Aorta (tissue), 5 donors: ENCODE results near the gene TGIF2LX. TPM values are rescaled to one million over a fixed set of nuclear protein-coding genes. Genes with fewer than 3 reads are reported as not detected.
"Not testable (repeated sequence)": the region's sequence is repeated elsewhere in the genome, so short reads cannot be mapped to it uniquely, and the experiment has no call there.

Source experiments
- ATAC-seq: fragments of 200-7000 bp; cut with Tn5 transposase; one replicate; pipeline ENCODE4 v1.9.1; 2022; ENCODE audit warnings: moderate library complexity; ENCODE audit not compliant: low FRiP score
- DNase-seq, 2 donors: peaks; one replicate each; pipeline ENCODE4 v3.0.0-alpha.2; 2020
- H3K27ac ChIP-seq, 2 donors: one replicate each; pipeline ENCODE4 v1.5.1; 2013; ENCODE audit warnings: low read length in 2 of 2, mild to moderate bottlenecking in 2 of 2, moderate library complexity in 2 of 2, control low read depth in 1 of 2, inconsistent platforms in 1 of 2, low read depth in 1 of 2
- H3K27me3 ChIP-seq, 2 donors: one replicate each; pipeline ENCODE4 v1.6.1; 2013; ENCODE audit warnings: control low read depth in 1 of 2, low read length in 1 of 2, mild to moderate bottlenecking in 1 of 2, moderate library complexity in 1 of 2; ENCODE audit not compliant: insufficient read depth in 2 of 2, control insufficient read depth in 1 of 2
- H3K36me3 ChIP-seq, 2 donors: one replicate each; pipeline ENCODE4 v1.6.1; 2013; ENCODE audit warnings: control low read depth in 1 of 2, low read length in 1 of 2, mild to moderate bottlenecking in 1 of 2; ENCODE audit not compliant: insufficient read depth in 2 of 2, control insufficient read depth in 1 of 2
- H3K4me1 ChIP-seq, 2 donors: one replicate each; pipeline ENCODE4 v1.6.1; 2013; ENCODE audit warnings: low read length in 2 of 2, control low read depth in 1 of 2, mild to moderate bottlenecking in 1 of 2, moderate library complexity in 1 of 2; ENCODE audit not compliant: insufficient read depth in 2 of 2, control insufficient read depth in 1 of 2
- H3K4me3 ChIP-seq, 2 donors: one replicate each; pipeline ENCODE4 v1.5.1; 2013; ENCODE audit warnings: low read length in 2 of 2, control low read depth in 1 of 2, mild to moderate bottlenecking in 1 of 2
- H3K9me3 ChIP-seq: one replicate; pipeline ENCODE4 v1.6.1; 2013; ENCODE audit warnings: mild to moderate bottlenecking, low read length; ENCODE audit not compliant: control insufficient read depth
- WGBS, 2 donors: extraction: QIAGEN DNeasy Blood & Tissue Kit; methylation state at CpG; one replicate each; pipeline ENCODE4 v1.1.7; 2013; 5-methylcytosine and 5-hydroxymethylcytosine counted together
- intact Hi-C, 2 donors: fragments of 100-400 bp; cut with DNase I; formaldehyde crosslinking; loops; one replicate each; pipeline versions ENCODE4 v1.14.2 to v1.15.0; 2022
- long read RNA-seq, 2 donors: library from polyadenylated mRNA; unstranded; transcript quantifications; one replicate each; pipeline ENCODE4 v2.0.0, GENCODE V29; 2020 to 2021
- polyA plus RNA-seq, 2 donors: library from polyadenylated mRNA; stranded (reverse); fragments of 200-250 nt; gene quantifications; one replicate each; pipeline ENCODE4 v1.2.3, GENCODE V29; 2013
- total RNA-seq, 2 donors: library from RNA; stranded (reverse); fragmentation: NEBNext Ultra II Directional; extraction: Animal tissue kit (Norgen Biotek cat#: 25700); gene quantifications; one replicate each; pipeline ENCODE4 v1.2.1, GENCODE V29; 2021
- donor health status: healthy with polysubstance abuse.
- donor health status: Bipolar disorder and iron deficiency.
- donor health status: DM: no; HTN: no; CAD: no.
- donor health status: DM: no; HTN: no; CAD: no.
- donor health status: DM: yes; HTN: yes; CAD: no.

The TGIF2LX gene
- not detected for total RNA-seq
- not detected for polyA plus RNA-seq
- long read RNA-seq, donor 1, result 0 reads
- long read RNA-seq, donor 2, result 0 reads

- intact Hi-C loops, H3K27me3 ChIP-seq, ATAC-seq, H3K4me1 ChIP-seq, H3K27ac ChIP-seq, H3K9me3 ChIP-seq, H3K36me3 ChIP-seq, DNase-seq, H3K4me3 ChIP-seq: not testable (repeated sequence)
- 85 to 88% methylated on average over 9 of the region's 9 CpGs for WGBS, 2 donors
These were observed at the start of gene TGIF2LX for GRCh38 chrX:89921665-89922064. TGIF2LX (plus strand) TSS chrX:89921908; CDS start chrX:89922086, 178 bp downstream.

DNA sequence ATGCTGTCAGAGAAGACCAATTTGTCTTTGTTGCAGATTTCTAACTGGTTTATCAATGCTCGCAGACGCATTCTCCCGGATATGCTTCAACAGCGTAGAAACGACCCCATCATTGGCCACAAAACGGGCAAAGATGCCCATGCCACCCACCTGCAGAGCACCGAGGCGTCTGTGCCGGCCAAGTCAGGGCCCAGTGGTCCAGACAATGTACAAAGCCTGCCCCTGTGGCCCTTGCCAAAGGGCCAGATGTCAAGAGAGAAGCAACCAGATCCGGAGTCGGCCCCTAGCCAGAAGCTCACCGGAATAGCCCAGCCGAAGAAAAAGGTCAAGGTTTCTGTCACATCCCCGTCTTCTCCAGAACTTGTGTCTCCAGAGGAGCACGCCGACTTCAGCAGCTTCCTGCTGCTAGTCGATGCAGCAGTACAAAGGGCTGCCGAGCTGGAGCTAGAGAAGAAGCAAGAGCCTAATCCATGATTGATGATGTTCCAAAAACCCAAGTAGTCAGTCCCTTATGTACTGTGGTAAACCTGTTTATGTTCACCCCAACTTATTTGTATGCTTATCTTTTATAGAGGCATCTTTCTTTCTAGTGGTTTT, 728 bp downstream of the TGIF2LX start:
- DNase-seq, H3K27ac ChIP-seq, H3K4me3 ChIP-seq, intact Hi-C loops, H3K36me3 ChIP-seq, H3K4me1 ChIP-seq, H3K27me3 ChIP-seq, ATAC-seq, H3K9me3 ChIP-seq: not testable (repeated sequence)
- WGBS, 2 donors, result 86 to 87% methylated on average over 16 to 18 of the region's 18 CpGs

DNA sequence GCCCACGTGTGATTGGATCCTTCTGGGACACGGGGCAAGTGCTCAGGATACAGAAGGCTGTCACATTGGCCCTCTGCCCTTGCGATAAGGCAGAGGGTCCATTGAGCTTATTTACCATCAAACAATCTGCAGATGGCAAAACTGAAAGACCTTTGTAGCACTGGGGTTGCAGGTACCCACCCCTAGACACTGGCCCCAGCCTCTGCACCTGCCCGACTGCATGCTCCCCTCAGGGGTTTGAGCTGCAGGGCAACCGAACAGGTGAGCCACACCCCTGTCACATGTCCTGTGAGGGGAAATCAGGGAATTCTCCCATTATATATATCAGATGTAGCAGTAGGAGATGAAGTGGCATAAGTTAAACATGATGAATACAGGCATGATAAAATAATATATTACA, 21.4 kb downstream of the TGIF2LX start:
- intact Hi-C loops, ATAC-seq, DNase-seq, H3K36me3 ChIP-seq, H3K4me1 ChIP-seq, H3K4me3 ChIP-seq, H3K9me3 ChIP-seq, H3K27me3 ChIP-seq, H3K27ac ChIP-seq: not testable (repeated sequence)
- 66 to 77% methylated on average over 5 of the region's 5 CpGs for WGBS, 2 donors

DNA sequence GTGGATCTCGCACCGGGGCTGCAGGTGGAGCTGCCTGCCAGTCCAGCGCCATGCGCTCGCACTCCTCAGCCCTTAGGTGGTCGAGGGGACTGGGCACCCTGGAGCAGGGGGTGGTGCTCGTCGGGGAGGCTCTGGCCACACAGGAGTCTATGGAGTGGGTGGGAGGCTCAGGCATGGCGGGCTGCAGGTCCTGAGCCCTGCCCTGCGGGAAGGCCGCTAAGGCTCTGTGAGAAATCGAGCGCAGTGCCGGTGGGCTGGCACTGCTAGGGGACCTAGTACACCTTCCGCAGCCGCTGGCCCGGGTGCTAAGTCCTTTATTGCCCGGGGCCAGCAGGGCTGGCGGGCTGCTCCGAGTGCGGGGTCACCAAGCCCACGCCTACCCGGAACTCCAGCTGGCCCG, 43.9 kb downstream of the TGIF2LX start:
- H3K4me1 ChIP-seq, intact Hi-C loops, ATAC-seq, DNase-seq, H3K9me3 ChIP-seq, H3K36me3 ChIP-seq, H3K27me3 ChIP-seq, H3K4me3 ChIP-seq, H3K27ac ChIP-seq: not testable (repeated sequence)
- WGBS, 2 donors, result 94 to 95% methylated on average over 24 of the region's 24 CpGs
